Measurements from ENCODE around the gene MLIP.

The MLIP gene

GRCh38 chr6:54097753-54098152 lies 13.5 kb upstream of the MLIP start:
- no peak for DNase-seq (ENCODE audit: low spot score)

DNA sequence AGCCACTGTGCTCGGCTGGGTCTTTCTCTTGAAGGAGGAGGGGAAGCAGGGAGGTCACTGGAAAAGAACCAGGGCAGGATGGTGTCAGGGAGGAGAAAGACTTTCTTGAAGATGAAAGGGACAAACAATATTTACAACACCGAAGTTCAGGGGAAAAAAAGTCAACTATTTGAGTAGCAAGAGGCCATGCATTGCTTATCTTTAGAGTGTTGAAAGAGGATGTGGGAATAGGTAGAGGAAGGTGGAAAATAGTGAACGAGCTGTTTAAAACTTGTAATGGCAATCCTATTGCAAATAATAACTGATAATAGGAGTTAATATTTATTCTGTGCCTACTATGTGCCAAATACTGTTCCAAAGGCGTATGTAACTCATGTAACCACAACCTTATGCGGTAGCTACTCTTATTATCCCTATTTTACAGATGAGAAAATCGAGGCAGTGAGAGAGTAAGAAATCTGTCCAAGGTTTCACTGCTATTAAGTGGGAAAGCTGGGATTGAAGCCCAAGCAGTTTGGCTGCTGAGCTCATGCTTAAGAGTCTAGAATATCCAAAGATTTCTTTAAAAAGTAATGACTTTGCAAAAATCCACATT lies 12.7 kb upstream of the MLIP start:
- no peak for DNase-seq (ENCODE audit: low spot score)

GRCh38 chr6:54099225-54099624 lies 12.0 kb upstream of the MLIP start:
- DNase-seq (ENCODE audit: low spot score): no peak

DNA sequence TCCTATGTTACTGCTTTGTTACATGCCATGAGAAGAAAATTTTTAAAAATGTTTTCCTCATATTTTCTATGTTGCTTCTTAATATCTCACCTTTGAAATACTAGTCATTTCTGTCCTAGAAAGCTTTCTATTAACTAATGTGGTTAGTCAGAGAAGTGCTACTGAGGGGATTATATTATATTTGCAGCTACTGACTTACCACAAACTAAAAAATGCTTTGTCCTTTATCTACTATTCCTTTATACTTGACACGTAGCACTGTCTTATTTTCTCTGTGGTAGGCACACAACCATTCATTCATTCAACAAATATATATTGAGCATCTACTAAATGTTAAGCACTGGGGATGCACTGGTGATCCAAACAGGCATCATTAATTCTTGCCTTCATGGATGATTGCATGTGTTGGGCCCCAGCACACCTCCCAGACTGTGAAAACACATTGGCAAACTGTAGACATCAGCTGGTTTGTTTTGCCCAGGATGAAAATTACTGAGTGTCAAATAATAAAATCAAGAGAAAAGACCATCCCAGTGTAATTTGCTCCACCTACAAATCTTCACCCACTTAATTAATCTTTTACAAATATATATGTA lies 10.7 kb upstream of the MLIP start:
- no peak for DNase-seq (ENCODE audit: low spot score)

GRCh38 chr6:54102238-54102637 lies 9.0 kb upstream of the MLIP start:
- DNase-seq (ENCODE audit: low spot score): no peak

DNA sequence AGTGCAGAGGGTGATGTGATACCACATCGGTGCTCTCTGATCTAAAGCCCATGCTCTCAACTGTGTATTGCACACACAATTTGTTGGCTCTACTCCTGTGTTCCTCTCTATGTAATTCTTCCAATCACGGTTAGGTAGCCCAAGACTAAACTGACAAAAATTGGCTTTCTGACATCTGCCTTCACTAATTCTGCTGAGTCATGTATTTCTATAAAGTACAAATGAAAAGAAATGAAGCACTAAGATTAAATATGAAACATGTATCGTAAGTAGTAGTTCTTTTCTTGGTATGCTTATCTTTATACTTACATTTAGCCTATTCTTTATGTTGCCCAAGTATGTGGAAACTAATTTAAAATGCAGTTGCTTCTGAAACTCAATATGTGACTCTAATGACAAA lies 7.7 kb upstream of the MLIP start:
- DNase-seq (ENCODE audit: low spot score): no peak

GRCh38 chr6:54106727-54107126 lies 4.5 kb upstream of the MLIP start:
- DNase-seq (ENCODE audit: low spot score): no peak

DNA sequence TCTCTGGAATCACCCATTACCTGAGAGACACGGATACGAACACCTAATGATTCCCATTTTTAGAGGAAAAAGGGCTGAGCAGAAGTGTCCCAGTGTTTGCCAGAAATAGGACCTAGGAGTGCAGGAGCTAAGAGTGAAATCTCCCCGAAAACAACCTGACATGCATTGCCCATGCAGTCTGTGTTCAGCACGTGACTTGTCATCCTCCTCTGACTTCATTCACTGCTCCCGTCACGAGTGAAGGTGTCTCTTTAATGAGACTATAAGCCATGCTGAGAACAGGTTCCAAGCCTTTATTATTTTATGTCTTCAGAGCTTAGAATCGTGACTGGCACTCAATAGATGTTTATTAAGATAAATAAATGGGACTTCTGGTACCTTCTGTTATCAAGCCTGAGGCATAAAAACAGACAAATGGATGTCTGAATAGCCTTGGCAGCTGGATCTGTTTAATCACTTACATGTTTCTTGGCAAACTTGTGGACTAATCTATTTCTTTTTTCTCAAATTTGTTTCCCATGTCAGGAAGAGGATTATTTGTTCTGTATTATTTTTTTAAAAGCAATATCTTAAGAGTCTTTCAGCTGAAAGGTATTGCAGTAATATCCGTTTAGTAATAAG lies 3.7 kb upstream of the MLIP start:
- no peak for DNase-seq (ENCODE audit: low spot score)

- DNase-seq (ENCODE audit: low spot score): no peak
Observed at GRCh38 chr6:54108271-54108670, 3.0 kb upstream of the MLIP start.

- no peak for DNase-seq (ENCODE audit: low spot score)
Observed at GRCh38 chr6:54109586-54109985, 1.7 kb upstream of the MLIP start.

GRCh38 chr6:54112151-54112650 lies 958 bp downstream of the MLIP start:
- no peak for DNase-seq (ENCODE audit: low spot score)

GRCh38 chr6:54114991-54115390 lies 3.7 kb downstream of the MLIP start:
- DNase-seq (ENCODE audit: low spot score): no peak

DNA sequence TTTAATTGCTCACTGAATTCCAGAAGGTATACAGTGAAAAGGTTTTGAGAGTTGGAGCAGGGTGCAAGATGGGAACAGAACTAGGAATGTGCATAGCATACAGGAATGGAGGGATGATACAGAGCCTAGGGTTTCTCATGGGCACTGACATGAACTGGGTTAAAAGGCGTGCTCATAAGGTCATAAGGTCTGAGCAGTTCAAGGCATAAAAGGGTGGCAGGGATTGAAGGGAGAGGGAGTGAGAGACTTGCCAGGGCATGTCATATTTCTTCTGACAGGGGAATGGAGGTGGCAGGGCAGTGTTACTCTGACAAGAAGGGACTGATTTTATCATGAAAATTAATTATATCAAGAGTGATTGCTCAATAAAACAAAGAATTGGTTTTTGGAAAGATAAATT lies 4.7 kb downstream of the MLIP start:
- DNase-seq (ENCODE audit: low spot score): no peak

- DNase-seq (ENCODE audit: low spot score): no peak
Observed at GRCh38 chr6:54118117-54118516, 6.9 kb downstream of the MLIP start.

- DNase-seq (ENCODE audit: low spot score): no peak
Observed at GRCh38 chr6:54125493-54125892, 14.2 kb downstream of the MLIP start.

DNA sequence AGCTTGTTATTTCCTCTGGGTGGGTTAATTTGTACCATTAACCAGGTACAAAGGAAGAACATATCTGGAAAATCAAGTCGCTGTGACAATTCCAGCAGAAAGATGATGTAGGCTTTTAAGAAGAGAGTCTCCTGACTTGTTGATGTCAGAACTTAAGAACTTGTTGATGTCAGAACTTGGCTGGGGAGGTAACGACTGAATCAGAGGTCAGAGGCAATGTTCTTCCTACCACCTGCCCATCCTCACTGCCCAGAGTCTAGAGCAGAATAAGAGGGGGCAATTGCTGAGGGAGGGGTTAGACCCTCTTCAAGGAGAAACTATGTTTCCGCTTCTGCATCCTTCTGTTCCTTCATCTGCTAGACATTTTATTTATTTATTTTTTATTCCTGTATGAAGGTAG lies 18.9 kb downstream of the MLIP start:
- no peak for DNase-seq (ENCODE audit: low spot score)

- no peak for DNase-seq (ENCODE audit: low spot score)
Observed at GRCh38 chr6:54132587-54132986, 21.3 kb downstream of the MLIP start.

- DNase-seq (ENCODE audit: low spot score): no peak
Observed at GRCh38 chr6:54133186-54133585, 21.9 kb downstream of the MLIP start.

- no peak for DNase-seq (ENCODE audit: low spot score)
Observed at GRCh38 chr6:54134935-54135334, 23.7 kb downstream of the MLIP start.

DNA sequence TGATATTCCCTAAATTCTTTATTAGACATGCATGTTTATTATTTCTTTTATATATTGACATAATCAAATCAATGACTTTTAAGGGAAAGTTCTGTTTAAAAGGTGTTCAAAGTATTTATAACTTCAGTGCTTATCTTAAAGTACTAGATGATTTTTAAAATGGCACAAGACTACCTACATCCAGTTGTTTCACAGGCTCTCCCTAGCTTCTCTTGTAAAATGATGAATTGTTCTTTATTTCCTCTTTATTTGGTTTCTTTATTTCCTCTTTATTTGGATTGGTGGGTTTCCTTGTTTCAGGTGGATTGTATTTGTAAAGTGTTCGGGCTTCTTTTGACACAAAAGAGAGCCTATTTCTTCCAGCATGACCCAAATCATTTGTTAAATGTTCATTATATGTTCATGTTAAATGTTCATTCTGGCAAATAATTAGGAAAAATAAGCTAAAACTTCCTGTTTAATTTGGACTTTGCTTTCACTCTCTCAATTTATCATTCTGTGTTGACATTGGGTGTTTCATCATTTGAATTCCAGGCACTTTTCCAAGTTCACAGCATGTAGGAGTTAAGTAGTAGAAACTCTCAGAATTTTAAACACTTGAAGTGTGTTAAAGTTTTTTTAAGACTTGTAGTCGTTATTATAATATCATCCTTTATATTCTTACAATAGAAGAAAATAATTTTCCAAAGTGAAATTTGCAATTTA lies 24.6 kb downstream of the MLIP start:
- no peak for DNase-seq (ENCODE audit: low spot score)

DNA sequence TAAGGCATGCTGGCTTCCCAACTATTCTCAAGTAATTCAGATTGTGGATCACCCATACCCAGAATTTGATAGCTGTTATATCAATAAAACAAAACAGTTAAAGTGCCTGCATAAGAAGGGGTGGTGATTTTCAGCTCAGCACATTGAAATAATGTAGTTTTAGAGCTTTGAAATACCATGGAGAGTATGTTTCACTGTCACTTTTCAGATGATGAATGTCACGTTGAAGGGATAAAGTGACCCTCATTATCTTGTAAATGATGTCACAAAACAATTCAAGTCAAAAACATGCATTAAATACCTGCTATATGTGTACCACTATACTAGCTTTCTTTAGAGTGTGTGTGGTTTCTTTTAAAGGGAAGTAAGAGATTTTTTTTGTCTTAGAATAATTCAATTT lies 27.6 kb downstream of the MLIP start:
- no peak for DNase-seq (ENCODE audit: low spot score)

GRCh38 chr6:54140811-54141210 lies 29.6 kb downstream of the MLIP start:
- no peak for DNase-seq (ENCODE audit: low spot score)

- DNase-seq (ENCODE audit: low spot score): no peak
Observed at GRCh38 chr6:54142889-54143519, 31.8 kb downstream of the MLIP start.
